ENCODE measurements around the gene SPINT1.
A peak's percentile ranks its signal among the peaks of the same experiment; 100 is the strongest.

The SPINT1 gene

GRCh38 chr15:40829115-40829514 lies 14.7 kb upstream of the SPINT1 start:
- no peak for DNase-seq

DNA sequence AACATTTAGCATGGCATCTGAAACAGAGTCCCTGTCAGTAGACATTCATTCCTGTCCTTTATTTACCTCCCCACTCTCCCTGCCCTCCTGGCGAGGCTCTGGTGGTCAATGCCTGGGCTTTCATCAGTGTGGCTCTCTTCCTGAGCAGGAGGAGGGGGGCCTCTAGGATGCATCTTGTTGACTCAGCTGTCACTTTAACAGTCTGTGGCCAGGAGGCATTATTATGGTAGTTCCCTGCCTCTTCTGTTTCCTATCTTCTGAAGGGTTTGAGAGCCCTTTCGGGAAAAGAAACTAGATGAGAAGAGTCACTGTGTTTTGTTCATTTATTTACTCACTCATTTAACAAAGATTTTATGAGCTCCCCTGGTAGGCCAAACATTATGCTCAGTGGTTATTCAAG lies 13.0 kb upstream of the SPINT1 start:
- no peak for DNase-seq

- no peak for DNase-seq
These were observed 12.0 kb upstream of the SPINT1 start for GRCh38 chr15:40831861-40832260.

GRCh38 chr15:40832903-40833302 lies 10.9 kb upstream of the SPINT1 start:
- DNase-seq, result no peak

GRCh38 chr15:40836020-40836419 lies 7.8 kb upstream of the SPINT1 start:
- DNase-seq, result no peak

GRCh38 chr15:40838756-40839155 lies 5.1 kb upstream of the SPINT1 start:
- DNase-seq, result no peak

DNA sequence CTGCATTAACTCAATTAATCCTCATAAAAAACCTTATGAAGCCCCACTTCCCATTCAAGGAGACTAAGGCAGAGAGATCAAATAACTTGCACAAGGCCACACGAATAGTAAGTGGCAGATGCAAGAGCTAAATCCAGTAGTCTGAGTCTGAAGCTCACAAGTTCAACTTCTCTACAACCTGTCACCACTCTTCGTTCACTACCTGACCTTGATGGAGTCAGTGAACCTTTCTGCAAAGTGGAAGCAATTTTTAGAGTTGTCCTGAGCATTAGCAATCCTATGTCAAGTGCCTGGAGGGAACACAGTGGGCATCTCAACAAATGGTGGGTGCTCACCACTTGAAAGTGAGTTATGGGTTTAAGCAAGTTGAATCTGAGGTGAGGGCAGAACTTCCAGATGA lies 2.1 kb upstream of the SPINT1 start:
- DNase-seq, result no peak

DNA sequence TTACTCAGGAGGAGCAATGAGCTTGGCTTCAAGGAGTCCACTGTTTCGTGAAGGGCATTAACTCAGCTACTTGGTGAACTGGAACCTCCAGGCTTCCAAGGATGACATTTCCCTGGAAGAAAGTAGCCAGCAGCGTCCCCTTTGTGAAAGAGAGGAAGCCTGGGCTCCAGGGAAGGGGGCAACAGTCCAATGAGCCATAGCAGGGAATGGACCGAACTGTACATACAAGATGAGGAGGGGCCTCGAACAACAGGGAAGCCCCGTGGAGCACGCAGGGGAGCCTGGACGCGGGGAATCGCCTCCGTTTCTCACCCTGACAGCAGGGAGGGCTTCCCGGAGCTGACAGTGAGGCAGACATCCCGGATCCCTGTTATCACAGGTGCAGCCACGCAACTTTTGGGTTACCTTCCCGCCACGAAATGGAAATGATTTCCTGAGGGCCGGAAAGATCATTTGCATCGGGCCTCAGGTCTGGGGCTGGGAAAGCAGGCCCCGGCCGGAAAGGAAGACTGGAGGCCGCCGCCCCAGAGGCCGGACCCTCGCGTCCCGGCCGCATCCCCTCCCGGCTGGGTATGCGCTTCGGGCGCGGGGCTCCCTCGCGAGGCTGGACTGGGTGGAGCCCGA lies 475 bp upstream of the SPINT1 start:
- DNase-seq, result no peak

DNA sequence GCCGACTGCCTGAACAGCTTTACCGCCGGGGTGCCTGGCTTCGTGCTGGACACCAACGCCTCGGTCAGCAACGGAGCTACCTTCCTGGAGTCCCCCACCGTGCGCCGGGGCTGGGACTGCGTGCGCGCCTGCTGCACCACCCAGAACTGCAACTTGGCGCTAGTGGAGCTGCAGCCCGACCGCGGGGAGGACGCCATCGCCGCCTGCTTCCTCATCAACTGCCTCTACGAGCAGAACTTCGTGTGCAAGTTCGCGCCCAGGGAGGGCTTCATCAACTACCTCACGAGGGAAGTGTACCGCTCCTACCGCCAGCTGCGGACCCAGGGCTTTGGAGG lies 815 bp downstream of the SPINT1 start:
- peak; percentile 18 for DNase-seq

DNA sequence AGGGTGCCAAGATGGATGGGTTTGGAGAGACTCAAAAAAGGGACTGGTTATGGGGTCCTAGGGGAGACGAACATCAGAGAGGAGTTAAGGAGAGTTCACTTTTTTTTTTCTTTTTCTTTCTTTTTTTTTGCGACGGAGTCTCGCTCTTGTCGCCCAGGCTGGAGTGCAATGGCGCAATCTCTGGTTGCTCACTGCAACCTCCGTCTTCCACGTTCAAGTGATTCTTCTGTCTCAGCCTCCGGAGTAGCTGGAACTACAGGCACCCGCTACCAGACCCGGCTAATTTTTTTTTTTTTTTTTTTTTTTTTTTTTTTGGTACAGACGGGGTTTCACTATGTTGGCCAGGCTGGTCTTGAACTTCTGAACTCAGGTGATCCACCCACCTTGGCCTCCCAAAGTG lies 1.2 kb downstream of the SPINT1 start:
- DNase-seq, result no peak

GRCh38 chr15:40845511-40846284 lies 1.9 kb downstream of the SPINT1 start:
- no peak for DNase-seq

DNA sequence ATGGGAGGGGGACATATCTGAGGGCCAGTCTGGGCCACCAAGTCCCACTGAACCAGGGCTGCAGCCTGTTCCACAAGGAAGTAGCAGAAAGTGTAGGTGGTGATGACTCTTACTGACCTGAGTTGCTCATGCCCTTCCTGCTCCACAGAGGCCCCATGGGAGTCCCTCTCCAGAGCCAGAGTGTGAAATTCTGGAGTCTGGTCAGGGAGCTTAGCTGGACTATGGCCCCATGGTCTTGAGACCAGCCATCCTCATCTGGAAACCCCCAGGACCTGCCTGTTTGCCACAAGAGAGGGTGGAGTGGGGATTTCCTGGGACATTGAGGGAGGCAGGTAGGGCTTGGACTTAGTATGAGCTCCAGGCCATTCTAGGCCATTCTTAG lies 3.0 kb downstream of the SPINT1 start:
- no peak for DNase-seq

DNA sequence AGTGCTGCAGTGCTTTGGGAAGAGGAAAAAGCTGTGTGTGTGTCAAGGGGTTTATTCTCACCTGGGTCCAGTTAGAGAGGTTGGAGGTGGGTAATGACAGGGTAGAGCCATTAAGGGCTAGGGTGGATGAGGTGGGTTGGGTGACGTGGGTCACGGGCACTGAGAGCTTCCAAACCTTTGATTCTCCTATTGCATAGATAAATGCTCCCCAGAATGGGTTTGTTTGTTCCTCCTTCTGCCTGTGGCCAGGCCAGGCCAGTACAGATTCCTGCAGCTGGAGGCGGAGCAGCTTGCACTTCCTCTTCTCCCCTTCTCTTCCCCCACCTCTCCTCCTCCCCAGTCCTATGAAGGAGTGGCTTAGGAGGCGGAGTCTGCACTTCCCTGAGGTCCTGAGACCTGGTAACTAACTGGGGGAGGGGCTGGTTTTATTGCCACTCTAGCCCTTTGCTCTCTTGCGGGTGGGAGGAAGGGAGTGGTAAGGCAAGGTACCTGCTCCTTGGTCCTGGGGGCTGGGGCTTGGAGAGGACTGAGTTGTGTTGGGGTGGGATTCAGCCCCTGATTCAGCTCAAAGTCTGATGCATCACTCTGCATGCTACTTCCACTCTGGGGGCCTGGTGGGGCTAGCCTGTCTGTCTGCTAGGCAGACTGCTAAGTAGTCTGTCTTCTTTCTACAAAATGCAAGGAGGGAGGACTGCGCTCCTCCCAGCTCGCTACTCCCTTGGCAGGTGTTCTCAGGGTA lies 3.5 kb downstream of the SPINT1 start:
- DNase-seq, result no peak

GRCh38 chr15:40850576-40851112 lies 6.8 kb downstream of the SPINT1 start:
- no peak for DNase-seq

DNA sequence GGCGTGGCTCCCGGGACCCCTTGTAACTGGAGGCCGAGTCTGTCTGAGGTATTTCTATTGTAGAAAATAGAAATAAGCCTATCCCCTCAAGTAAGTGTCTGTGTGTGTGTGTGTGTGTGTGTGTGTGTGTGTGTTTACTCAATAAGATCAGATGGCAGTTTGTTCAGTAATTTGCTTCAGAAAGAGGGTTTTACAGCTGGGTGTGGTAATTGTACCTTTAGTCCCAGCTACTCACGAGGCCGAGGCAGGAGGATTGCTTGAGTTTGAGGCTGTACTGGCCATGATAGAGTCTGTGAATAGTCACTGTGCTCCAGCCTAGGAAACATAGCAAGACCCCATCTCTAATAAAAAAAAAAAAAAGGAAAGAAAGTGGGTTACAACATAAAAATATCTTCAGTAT lies 8.7 kb downstream of the SPINT1 start:
- no peak for DNase-seq

DNA sequence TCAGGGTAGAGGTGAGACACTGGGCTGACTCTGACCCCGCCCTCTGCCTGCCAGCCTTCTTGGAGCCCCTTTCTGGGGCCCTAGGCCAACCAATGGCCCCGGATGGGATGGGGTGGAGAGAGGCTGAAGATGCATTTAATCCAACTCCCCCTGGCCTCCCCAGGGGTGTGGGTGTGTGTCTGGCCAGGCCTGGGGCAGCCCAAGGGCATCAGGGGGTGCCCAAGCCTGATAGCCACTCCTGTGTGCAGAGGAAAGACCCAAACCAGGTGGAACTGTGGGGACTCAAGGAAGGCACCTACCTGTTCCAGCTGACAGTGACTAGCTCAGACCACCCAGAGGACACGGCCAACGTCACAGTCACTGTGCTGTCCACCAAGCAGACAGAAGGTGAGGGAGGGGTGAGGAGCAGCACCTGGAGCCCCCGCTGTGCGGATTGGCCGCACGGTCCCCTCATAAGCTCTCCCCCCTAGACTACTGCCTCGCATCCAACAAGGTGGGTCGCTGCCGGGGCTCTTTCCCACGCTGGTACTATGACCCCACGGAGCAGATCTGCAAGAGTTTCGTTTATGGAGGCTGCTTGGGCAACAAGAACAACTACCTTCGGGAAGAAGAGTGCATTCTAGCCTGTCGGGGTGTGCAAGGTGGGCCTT lies 9.5 kb downstream of the SPINT1 start:
- DNase-seq, result no peak

DNA sequence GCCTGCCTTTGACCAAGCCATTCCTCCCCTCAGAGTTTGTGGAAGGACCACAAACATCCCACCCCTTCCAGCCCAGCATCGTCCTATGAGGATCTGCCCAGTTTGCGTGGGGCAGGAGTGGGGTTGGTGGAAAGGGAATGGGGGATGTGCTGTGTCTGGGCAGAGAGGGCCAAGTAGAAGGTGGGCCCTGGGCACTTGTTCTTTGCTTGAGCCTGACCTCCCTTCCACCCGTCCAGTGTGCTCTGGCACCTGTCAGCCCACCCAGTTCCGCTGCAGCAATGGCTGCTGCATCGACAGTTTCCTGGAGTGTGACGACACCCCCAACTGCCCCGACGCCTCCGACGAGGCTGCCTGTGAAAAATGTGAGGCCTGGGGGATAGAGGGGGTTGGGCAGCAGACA lies 10.3 kb downstream of the SPINT1 start:
- DNase-seq, result no peak

GRCh38 chr15:40855706-40856234 lies 11.9 kb downstream of the SPINT1 start:
- no peak for DNase-seq

DNA sequence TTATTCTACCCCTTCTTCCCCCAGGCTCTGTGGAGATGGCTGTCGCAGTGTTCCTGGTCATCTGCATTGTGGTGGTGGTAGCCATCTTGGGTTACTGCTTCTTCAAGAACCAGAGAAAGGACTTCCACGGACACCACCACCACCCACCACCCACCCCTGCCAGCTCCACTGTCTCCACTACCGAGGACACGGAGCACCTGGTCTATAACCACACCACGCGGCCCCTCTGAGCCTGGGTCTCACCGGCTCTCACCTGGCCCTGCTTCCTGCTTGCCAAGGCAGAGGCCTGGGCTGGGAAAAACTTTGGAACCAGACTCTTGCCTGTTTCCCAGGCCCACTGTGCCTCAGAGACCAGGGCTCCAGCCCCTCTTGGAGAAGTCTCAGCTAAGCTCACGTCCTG lies 12.9 kb downstream of the SPINT1 start:
- DNase-seq, result no peak

- DNase-seq, result peak; percentile 62
These were observed 13.9 kb downstream of the SPINT1 start for GRCh38 chr15:40857601-40858341.

DNA sequence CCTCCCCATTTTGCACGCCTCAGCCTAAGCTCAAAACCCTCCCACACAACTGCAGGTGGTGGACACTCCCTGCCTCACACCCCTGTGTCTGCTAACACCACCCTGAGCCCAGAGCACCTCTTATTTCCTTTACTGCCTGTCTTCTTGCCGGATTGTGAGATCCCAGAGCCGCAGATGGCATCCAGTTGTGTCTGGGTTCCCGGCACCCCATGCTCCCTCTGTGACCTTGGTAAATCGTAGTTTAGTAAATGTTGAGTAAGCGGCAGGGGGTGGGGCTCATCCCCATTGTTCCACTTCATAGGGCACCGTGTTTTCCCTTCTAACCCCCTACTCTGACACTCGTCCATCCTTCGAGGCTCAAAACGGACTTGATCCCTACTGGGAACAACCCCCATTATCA lies 14.9 kb downstream of the SPINT1 start:
- no peak for DNase-seq

- DNase-seq, result peak; percentile 66
These were observed 15.5 kb downstream of the SPINT1 start for GRCh38 chr15:40859206-40859851.
